HCT116 (cell line): ENCODE measurements around the gene TTLL6. TPM values are rescaled to one million over a fixed set of nuclear protein-coding genes. Genes with fewer than 3 reads are reported as not detected.

Experiments
- ATAC-seq: fragments of 200-7000 bp; cut with Tn5 transposase; 2 replicates; pipeline ENCODE4 v1.9.1; 2020; ENCODE audit warnings: mild to moderate bottlenecking, moderate library complexity
- BruUV-seq: library from RNA; stranded (reverse); fragments of 400-500 nt; replicated peaks from 2 replicates; lab custom pipeline; 2021; lab: Mats Ljungman, UMichigan
- CTCF ChIA-PET: fragments of 300-600 bp; sonication (Branson Sonifier 250); formaldehyde crosslinking; loops from one replicate; lab custom pipeline; 2021; ENCODE audit warnings: antibody characterized with exemption; lab: Charles Lee
- POLR2A ChIA-PET: fragments of 300-600, 350-600 bp; sonication (Branson Sonifier 250); formaldehyde crosslinking; loops from one replicate; lab custom pipeline; 2021; ENCODE audit warnings: antibody characterized with exemption; lab: Charles Lee
- RAD21 ChIA-PET, 2 experiments: fragments of 300-600 bp; sonication (Branson Sonifier 250); formaldehyde crosslinking; loops; one replicate each; lab custom pipeline; 2023; ENCODE audit warnings: low total read pairs in 2 of 2; ENCODE audit not compliant: uncharacterized antibody in 2 of 2, unreplicated experiment in 2 of 2, low non-redundant PET in 1 of 2; lab: Charles Lee
- DNase-seq: peaks from one replicate; pipeline ENCODE4 v3.0.0-alpha.2; 2010; ENCODE audit warnings: low read depth, low spot score
- H2AFZ ChIP-seq: fragments of 200-600 bp; shearing (Covaris generic), sonication (generic); 2 replicates; pipeline ENCODE4 v1.6.1; 2017; ENCODE audit warnings: low read depth, mixed run types, mixed read lengths, antibody characterized with exemption, low read length; ENCODE audit not compliant: poor library complexity, severe bottlenecking
- H3K27ac ChIP-seq: 2 replicates; pipeline ENCODE4 v1.5.1; 2012; ENCODE audit warnings: low read depth, low read length
- H3K27me3 ChIP-seq: fragments of 200-600 bp; sonication (generic); 2 replicates; pipeline ENCODE4 v1.6.1; 2016; ENCODE audit warnings: mixed run types, low read length, mixed read lengths; ENCODE audit not compliant: insufficient read depth
- H3K36me3 ChIP-seq, 2 experiments: fragments of 200-500 bp in 1 of 2; fragments of 200-600 bp in 1 of 2; sonication (Bioruptor generic) in 1 of 2; sonication (generic) in 1 of 2; 2 replicates each; pipeline versions ENCODE4 v1.5.1 to v1.6.1; 2014 to 2016; ENCODE audit warnings: low read length in 2 of 2, inconsistent platforms in 1 of 2, mixed read lengths in 1 of 2, mixed run types in 1 of 2; ENCODE audit not compliant: insufficient read depth in 2 of 2, control insufficient read depth in 1 of 2
- H3K4me1 ChIP-seq, 2 experiments: fragments of 200-600 bp in 1 of 2; sonication (generic) in 1 of 2; 2 replicates each; pipeline versions ENCODE4 v1.5.1 to v1.6.1; 2012 to 2017; ENCODE audit warnings: low read length in 2 of 2, inconsistent platforms in 1 of 2, mild to moderate bottlenecking in 1 of 2, mixed read lengths in 1 of 2, mixed run types in 1 of 2, moderate library complexity in 1 of 2; ENCODE audit not compliant: insufficient read depth in 2 of 2, control insufficient read depth in 1 of 2
- H3K4me2 ChIP-seq: fragments of 200-600 bp; sonication (generic); 2 replicates; pipeline ENCODE4 v1.6.1; 2017; ENCODE audit warnings: mixed run types, low read length, mixed read lengths
- H3K4me3 ChIP-seq, 2 experiments: fragments of 200-600 bp in 1 of 2; sonication (generic) in 1 of 2; replicated peaks in 1 of 2; 2 replicates each; pipeline ENCODE4 v1.5.1; 2011 to 2016; ENCODE audit warnings: low read length in 2 of 2, control low read depth in 1 of 2, low read depth in 1 of 2, mild to moderate bottlenecking in 1 of 2, mixed read lengths in 1 of 2, mixed run types in 1 of 2
- H3K79me2 ChIP-seq: fragments of 200-600 bp; sonication (generic); 2 replicates; pipeline ENCODE4 v1.6.1; 2017; ENCODE audit warnings: mild to moderate bottlenecking, mixed run types, low read length, moderate library complexity, mixed read lengths; ENCODE audit not compliant: insufficient read depth
- H3K9ac ChIP-seq: fragments of 200-600 bp; sonication (generic); 2 replicates; pipeline ENCODE4 v1.6.1; 2016; ENCODE audit warnings: low read length, mixed read lengths
- H3K9me2 ChIP-seq: fragments of 200-600 bp; sonication (generic), shearing (Covaris generic); 2 replicates; pipeline ENCODE4 v1.6.1; 2017; ENCODE audit warnings: mixed run types, mild to moderate bottlenecking, moderate library complexity; ENCODE audit not compliant: insufficient read depth
- H3K9me3 ChIP-seq, 2 experiments: fragments of 200-500 bp in 1 of 2; fragments of 200-600 bp in 1 of 2; sonication (Bioruptor generic) in 1 of 2; sonication (generic) in 1 of 2; 2 replicates each; pipeline ENCODE4 v1.6.1; 2014 to 2017; ENCODE audit warnings: low read length in 2 of 2, mixed read lengths in 2 of 2, inconsistent platforms in 1 of 2, low read depth in 1 of 2, mild to moderate bottlenecking in 1 of 2, mixed run types in 1 of 2, moderate library complexity in 1 of 2; ENCODE audit not compliant: control insufficient read depth in 1 of 2, insufficient read depth in 1 of 2
- H4K20me1 ChIP-seq: fragments of 200-600 bp; sonication (generic), shearing (Covaris generic); 2 replicates; pipeline ENCODE4 v1.6.1; 2017; ENCODE audit warnings: mixed run types, mild to moderate bottlenecking, moderate library complexity; ENCODE audit not compliant: insufficient read depth
- ATF3 ChIP-seq: IDR thresholded peaks from 2 replicates; pipeline ENCODE4 v1.6.1; 2012
- CBX3 ChIP-seq: IDR thresholded peaks from 2 replicates; pipeline ENCODE4 v1.6.1; 2012; ENCODE audit warnings: low read depth
- EGR1 ChIP-seq: IDR thresholded peaks from 2 replicates; pipeline ENCODE4 v1.6.1; 2012; ENCODE audit warnings: low read depth
- ELF1 ChIP-seq: IDR thresholded peaks from 2 replicates; pipeline ENCODE4 v1.6.1; 2012; ENCODE audit warnings: low read depth, borderline replicate concordance
- EZH2 ChIP-seq: fragments of 200-600 bp; sonication (generic); IDR thresholded peaks from 2 replicates; pipeline ENCODE4 v1.6.1; 2017; ENCODE audit warnings: antibody characterized with exemption, mixed run types
- EZH2phosphoT487 ChIP-seq: fragments of 200-600 bp; IDR thresholded peaks from 2 replicates; pipeline ENCODE4 v1.6.1; 2018; ENCODE audit warnings: antibody characterized with exemption, borderline replicate concordance
- POLR2A ChIP-seq: IDR thresholded peaks from 2 replicates; pipeline ENCODE4 v1.7.0; 2011; ENCODE audit warnings: borderline replicate concordance; ENCODE audit not compliant: insufficient read depth, insufficient read length; ENCODE audit errors: extremely low read depth
- POLR2AphosphoS5 ChIP-seq: IDR thresholded peaks from 2 replicates; pipeline ENCODE4 v1.6.1; 2011; ENCODE audit warnings: mild to moderate bottlenecking, low read depth, low read length, moderate library complexity
- SP1 ChIP-seq: IDR thresholded peaks from 2 replicates; pipeline ENCODE4 v1.6.1; 2012; ENCODE audit warnings: low read depth
- SRF ChIP-seq: IDR thresholded peaks from 2 replicates; pipeline ENCODE4 v1.6.1; 2012; ENCODE audit warnings: low read depth
- TCF7L2 ChIP-seq: IDR thresholded peaks from 2 replicates; pipeline ENCODE4 v1.7.0; 2011; ENCODE audit warnings: borderline replicate concordance, inconsistent platforms; ENCODE audit not compliant: insufficient read depth, insufficient read length; ENCODE audit errors: extremely low read depth
- ZNF274 ChIP-seq: fragments of 200-500 bp; sonication (Bioruptor generic); IDR thresholded peaks from 2 replicates; pipeline ENCODE4 v1.6.1; 2014; ENCODE audit warnings: mild to moderate bottlenecking, low read depth, low read length, inconsistent platforms
- intact Hi-C: fragments of 100-400 bp; cut with micrococcal nuclease; formaldehyde crosslinking; loops from 2 replicates; pipeline ENCODE4 v1.10.0; 2022
- total RNA-seq: library from RNA; stranded (reverse); gene quantifications from one replicate; pipeline ENCODE4 v1.2.1, GENCODE V29; 2021; ENCODE audit not compliant: unreplicated experiment

Gene TTLL6
- total RNA-seq, 1 experiment from 2014 or later: 0.79 TPM

GRCh38 chr17:48733632-48734328 is 83.2 kb downstream of the TTLL6 start:
- H3K9me3 ChIP-seq: no peaks in the 10 kb centered on the region
- H3K4me3 ChIP-seq: no peak overlapping the region
- BruUV-seq: no TSS peak
- no peak overlapping the region for H3K9ac ChIP-seq
- no peaks in the 10 kb centered on the region for H3K9me2 ChIP-seq
- peaks cover 0 to 6% of the 10 kb centered on the region in 2 experiments; a peak in 3 of 4 replicates for H3K4me1 ChIP-seq
- H2AFZ ChIP-seq: no peak overlapping the region
- H4K20me1 ChIP-seq: no peaks in the 10 kb centered on the region
- TF ChIP-seq ELF1 (no peak), POLR2AphosphoS5 (no peak), CBX3 (no peak), EZH2phosphoT487 (no peak)
- RAD21 ChIA-PET: no interaction called here
- no peaks in the 10 kb centered on the region for H3K79me2 ChIP-seq
- no peak overlapping the region for H3K4me2 ChIP-seq
- ATAC-seq (no peak), DNase-seq (no peak)
- no peaks in the 10 kb centered on the region for H3K36me3 ChIP-seq
- POLR2A ChIA-PET: no interaction called here
- CTCF ChIA-PET: no interaction called here
- intact Hi-C loops: no loop called here
- no peak overlapping the region for H3K27ac ChIP-seq
- H3K27me3 ChIP-seq: peaks cover 38% of the 10 kb centered on the region; the same call in 1 of the 2 replicates

GRCh38 chr17:48732688-48733629 is 84.1 kb downstream of the TTLL6 start:
- H3K27me3 ChIP-seq: peaks cover 31% of the 10 kb centered on the region; the same call in 1 of the 2 replicates
- ChIA-PET POLR2A (no interaction called here), CTCF (interaction anchor here (2.4 kb wide), 1 partner anchor 58 kb away, joined by 7 read pairs; no protein-coding TSS in a partner anchor)

More at GRCh38 chr17:48732688-48733629, 84.1 kb downstream of the TTLL6 start:
- H2AFZ ChIP-seq: no peak overlapping the region
- RAD21 ChIA-PET: no interaction called here
- no peak overlapping the region for H3K27ac ChIP-seq
- peaks cover under 1 to 12% of the 10 kb centered on the region in 2 experiments; a peak in 3 of 4 replicates for H3K4me1 ChIP-seq
- no peak overlapping the region for H3K9ac ChIP-seq
- ATAC-seq (no peak), DNase-seq (no peak)
- H3K9me2 ChIP-seq: no peaks in the 10 kb centered on the region
- H3K9me3 ChIP-seq: no peaks in the 10 kb centered on the region
- no peak for TF ChIP-seq ATF3
- no peak for TF ChIP-seq ZNF274
- no peak for TF ChIP-seq EZH2phosphoT487
- TF ChIP-seq TCF7L2: no peak
- no peak for TF ChIP-seq CBX3
- no peak for TF ChIP-seq EGR1
- no peak for TF ChIP-seq SP1
- TF ChIP-seq EZH2: no peak
- no peak for TF ChIP-seq SRF
- no peak for TF ChIP-seq POLR2A
- no TSS peak for BruUV-seq
- no peaks in the 10 kb centered on the region for H3K36me3 ChIP-seq
- no peak overlapping the region for H3K4me2 ChIP-seq
- H3K79me2 ChIP-seq: no peaks in the 10 kb centered on the region
- H3K4me3 ChIP-seq: no peak overlapping the region
- intact Hi-C loops: no loop called here
- no peaks in the 10 kb centered on the region for H4K20me1 ChIP-seq
